Brain microvascular endothelial cell (primary cell): ENCODE measurements around the gene CD2AP.

Experiments used
- DNase-seq: peaks from one replicate; pipeline ENCODE4 v3.0.0-alpha.2; 2020
- H3K27ac ChIP-seq: fragments of 250-450 bp; sonication (Bioruptor Pico); 2 replicates; pipeline ENCODE4 v1.5.1; 2020; ENCODE audit warnings: mild to moderate bottlenecking, moderate library complexity
- H3K27me3 ChIP-seq: fragments of 250-450 bp; sonication (Bioruptor Pico); replicated peaks from 2 replicates; pipeline ENCODE4 v1.5.1; 2020; ENCODE audit warnings: mild to moderate bottlenecking
- H3K36me3 ChIP-seq: fragments of 250-450 bp; sonication (Bioruptor Pico); replicated peaks from 2 replicates; pipeline ENCODE4 v1.5.1; 2020; ENCODE audit warnings: mild to moderate bottlenecking
- H3K4me3 ChIP-seq: 2 replicates; pipeline ENCODE4 v1.5.1; 2011; ENCODE audit warnings: low read depth, mild to moderate bottlenecking, control low read depth, low read length, moderate library complexity
- in situ Hi-C: cut with HindIII; loops from 2 replicates; pipeline ENCODE4 v1.10.0; 2017; ENCODE audit warnings: low sequenced_read_pairs, low pct_ligation_motif_present
- TF ChIP-seq, protein P1 (sequence below): IDR thresholded peaks from 2 replicates; pipeline ENCODE4 v1.5.1; 2011; ENCODE audit warnings: low read depth, mild to moderate bottlenecking, moderate library complexity, low read length, control low read depth, inconsistent platforms; ENCODE audit errors: missing control alignments

Gene CD2AP

DNA sequence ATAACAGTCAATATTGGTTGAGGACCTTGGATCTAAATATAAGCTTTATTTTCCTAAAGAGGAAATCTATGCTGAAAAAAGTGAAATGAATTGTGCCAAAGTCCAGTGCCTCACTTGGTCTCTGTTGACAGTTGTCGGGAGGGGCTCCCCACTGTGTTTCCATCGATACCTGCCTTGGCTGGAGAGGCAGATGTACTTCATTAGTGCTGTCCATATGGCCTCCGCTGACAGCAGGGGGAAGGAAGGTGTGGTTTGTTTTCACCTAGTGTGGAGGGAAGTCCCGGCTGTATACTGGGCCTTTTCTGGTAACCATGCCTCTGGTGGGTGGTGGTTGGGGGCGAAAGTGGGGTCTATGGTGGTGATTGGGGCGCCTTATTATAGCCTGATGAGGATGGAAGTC is 42.7 kb downstream of the CD2AP start:
- Histone ChIP-seq H3K27ac (no peak overlapping the region), H3K36me3 (no peaks in the 10 kb centered on the region), H3K27me3 (no peaks in the 10 kb centered on the region), H3K4me3 (no peak overlapping the region)
- in situ Hi-C loops = no loop called here
- TF ChIP-seq, protein P1, sequence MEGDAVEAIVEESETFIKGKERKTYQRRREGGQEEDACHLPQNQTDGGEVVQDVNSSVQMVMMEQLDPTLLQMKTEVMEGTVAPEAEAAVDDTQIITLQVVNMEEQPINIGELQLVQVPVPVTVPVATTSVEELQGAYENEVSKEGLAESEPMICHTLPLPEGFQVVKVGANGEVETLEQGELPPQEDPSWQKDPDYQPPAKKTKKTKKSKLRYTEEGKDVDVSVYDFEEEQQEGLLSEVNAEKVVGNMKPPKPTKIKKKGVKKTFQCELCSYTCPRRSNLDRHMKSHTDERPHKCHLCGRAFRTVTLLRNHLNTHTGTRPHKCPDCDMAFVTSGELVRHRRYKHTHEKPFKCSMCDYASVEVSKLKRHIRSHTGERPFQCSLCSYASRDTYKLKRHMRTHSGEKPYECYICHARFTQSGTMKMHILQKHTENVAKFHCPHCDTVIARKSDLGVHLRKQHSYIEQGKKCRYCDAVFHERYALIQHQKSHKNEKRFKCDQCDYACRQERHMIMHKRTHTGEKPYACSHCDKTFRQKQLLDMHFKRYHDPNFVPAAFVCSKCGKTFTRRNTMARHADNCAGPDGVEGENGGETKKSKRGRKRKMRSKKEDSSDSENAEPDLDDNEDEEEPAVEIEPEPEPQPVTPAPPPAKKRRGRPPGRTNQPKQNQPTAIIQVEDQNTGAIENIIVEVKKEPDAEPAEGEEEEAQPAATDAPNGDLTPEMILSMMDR = no peak
- no peak for DNase-seq

DNA sequence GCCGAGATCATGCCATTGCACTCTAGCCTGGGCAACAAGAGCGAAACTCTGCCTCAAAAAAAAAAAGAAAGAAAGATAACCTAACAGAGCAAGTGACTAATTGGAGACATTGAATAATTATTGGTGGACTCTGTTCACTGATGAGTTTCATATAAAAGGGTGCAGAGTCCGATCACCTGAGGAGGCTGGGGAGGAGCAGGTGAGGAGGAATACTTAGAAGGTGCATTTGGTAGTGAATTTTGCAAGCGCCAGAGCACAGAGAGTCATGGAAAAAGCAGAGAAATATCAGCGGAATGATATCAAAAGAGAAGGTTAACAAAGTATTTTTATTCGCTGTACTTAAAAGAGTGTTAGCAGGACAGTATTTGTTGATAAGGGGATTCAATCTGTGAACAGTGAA is 44.4 kb downstream of the CD2AP start:
- in situ Hi-C loops = no loop called here
- Histone ChIP-seq H3K27ac (no peak overlapping the region), H3K36me3 (no peaks in the 10 kb centered on the region), H3K4me3 (no peak overlapping the region), H3K27me3 (no peaks in the 10 kb centered on the region)
- TF ChIP-seq, protein P1 = no peak
- no peak for DNase-seq

DNA sequence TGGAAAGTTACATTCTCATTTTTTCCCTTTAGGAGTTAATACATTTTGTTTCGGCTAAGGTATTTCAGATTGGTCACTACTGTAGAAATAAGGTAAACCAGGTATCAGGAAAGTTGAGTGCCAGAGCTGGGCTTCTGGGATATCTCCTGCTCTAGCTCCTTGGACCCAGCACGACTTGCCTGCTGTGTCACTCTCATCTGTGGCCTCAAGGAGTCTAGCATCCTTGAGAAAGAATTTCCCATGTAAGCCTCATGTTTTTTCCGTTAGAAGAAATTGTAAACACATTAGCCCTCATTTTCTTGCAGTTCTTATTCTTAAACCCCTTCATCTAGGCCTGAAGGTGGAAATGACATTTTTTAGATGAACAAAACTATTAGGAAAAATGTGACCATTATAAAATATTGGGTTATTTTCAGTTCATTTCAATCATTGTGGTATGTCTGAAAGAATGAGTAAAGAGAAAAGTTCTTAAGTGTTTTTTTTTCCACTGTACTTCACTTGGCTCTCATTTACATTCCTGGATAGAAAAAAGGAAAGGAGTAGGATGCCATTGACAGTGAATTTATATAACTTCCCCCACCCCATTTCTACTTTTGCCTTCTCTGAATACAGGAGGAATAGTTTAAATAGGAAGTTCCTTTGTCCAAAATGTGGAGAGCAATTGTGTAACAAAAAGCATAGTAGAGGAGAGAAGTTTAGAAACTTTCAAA is 46.7 kb downstream of the CD2AP start:
- Histone ChIP-seq H3K4me3 (no peak overlapping the region), H3K27ac (no peak overlapping the region), H3K27me3 (no peaks in the 10 kb centered on the region), H3K36me3 (no peaks in the 10 kb centered on the region)
- peak; percentile 10 for DNase-seq
- in situ Hi-C loops = no loop called here
- TF ChIP-seq, protein P1 = no peak

DNA sequence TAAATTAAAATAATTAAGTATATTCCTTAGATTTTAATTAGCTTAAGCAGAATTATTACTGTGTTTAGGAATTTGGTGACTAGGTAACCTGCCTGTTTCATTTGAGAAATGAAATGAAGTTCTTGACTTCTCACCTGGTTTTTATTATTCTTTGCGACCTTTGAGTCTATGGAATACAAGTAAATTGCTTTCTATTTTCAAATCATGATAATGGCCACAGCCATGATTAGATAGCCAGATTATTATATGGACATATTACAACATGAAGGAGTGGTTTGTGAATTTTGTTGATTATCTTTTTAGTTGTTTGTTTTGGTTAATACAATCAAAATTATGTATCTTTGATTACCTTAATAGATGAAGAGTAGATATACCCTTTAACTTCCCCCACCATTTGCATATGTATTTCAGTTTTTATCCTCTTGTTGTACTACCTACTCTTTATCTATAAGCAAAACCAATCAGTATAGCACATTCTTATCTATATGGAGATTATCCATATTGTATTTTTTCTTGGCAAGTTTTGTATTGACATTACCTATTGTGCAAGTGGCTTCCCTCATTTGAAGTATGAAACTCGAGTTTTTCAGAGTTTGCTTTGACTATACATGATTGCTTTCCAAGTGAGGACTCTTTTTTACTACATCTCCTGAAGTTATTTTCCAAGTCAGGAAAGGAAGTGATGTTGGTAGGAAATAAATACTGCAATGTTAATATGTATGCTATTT is 47.9 kb downstream of the CD2AP start:
- no peak for DNase-seq
- Histone ChIP-seq H3K4me3 (no peak overlapping the region), H3K27me3 (no peaks in the 10 kb centered on the region), H3K36me3 (no peaks in the 10 kb centered on the region), H3K27ac (no peak overlapping the region)
- TF ChIP-seq, protein P1 = no peak
- in situ Hi-C loops = no loop called here

DNA sequence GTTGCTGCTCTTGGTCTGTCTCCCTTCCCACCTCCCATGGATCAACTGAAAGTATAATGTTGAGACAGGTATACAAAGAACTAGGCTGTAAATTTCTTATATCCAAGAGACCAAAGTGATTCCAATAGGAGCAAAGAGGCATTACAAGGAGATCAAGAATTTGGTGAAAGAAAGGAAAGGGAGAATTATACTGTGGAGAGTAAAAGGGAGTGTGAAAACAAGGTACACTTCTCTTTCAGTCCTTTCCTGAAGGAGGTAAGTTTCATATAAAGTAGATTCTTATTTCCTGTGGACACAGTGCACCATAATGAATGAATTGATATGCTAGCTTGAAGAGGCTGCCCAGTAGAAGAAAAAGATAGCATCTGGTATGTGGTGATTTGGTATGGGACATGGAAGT is 49.7 kb downstream of the CD2AP start:
- Histone ChIP-seq H3K36me3 (no peaks in the 10 kb centered on the region), H3K27ac (no peak overlapping the region), H3K4me3 (no peak overlapping the region), H3K27me3 (no peaks in the 10 kb centered on the region)
- no peak for DNase-seq
- in situ Hi-C loops = no loop called here
- TF ChIP-seq, protein P1 = no peak
